Astrocyte (in vitro differentiated cells and primary cell): ENCODE data around the gene DNASE2B. TPM values are rescaled to one million over a fixed set of nuclear protein-coding genes. Genes with fewer than 3 reads are reported as not detected.

Experiments used
- DNase-seq: peaks from one replicate; pipeline ENCODE4 v3.0.0-alpha.2; 2010; ENCODE audit warnings: low read depth
- FAIRE-seq: peaks from 2 replicates; lab custom pipeline; 2011; peaks lifted over from hg19 to GRCh38; lab: Jason Lieb, UNC
- H2AFZ ChIP-seq: 2 replicates; pipeline ENCODE4 v1.6.0; 2012; ENCODE audit warnings: low read depth, low read length, inconsistent platforms
- H3K27ac ChIP-seq: 2 replicates; pipeline ENCODE4 v1.5.1; 2011; ENCODE audit warnings: low read depth, low read length, inconsistent platforms
- H3K27me3 ChIP-seq: 2 replicates; pipeline ENCODE4 v1.6.0; 2011; ENCODE audit warnings: low read length, inconsistent platforms; ENCODE audit not compliant: insufficient read depth
- H3K36me3 ChIP-seq: 2 replicates; pipeline ENCODE4 v1.5.1; 2011; ENCODE audit warnings: low read length, inconsistent platforms; ENCODE audit not compliant: insufficient read depth
- H3K4me1 ChIP-seq: 2 replicates; pipeline ENCODE4 v1.5.1; 2011; ENCODE audit warnings: low read length, inconsistent platforms; ENCODE audit not compliant: insufficient read depth
- H3K4me2 ChIP-seq: 2 replicates; pipeline ENCODE4 v1.6.0; 2012; ENCODE audit warnings: low read length, inconsistent platforms
- H3K4me3 ChIP-seq: 2 replicates; pipeline ENCODE4 v1.5.1; 2011; ENCODE audit warnings: low read depth, mild to moderate bottlenecking, low read length, inconsistent platforms; ENCODE audit not compliant: insufficient read depth
- H3K79me2 ChIP-seq: 2 replicates; pipeline ENCODE4 v1.6.0; 2012; ENCODE audit warnings: mild to moderate bottlenecking, low read length, inconsistent platforms; ENCODE audit not compliant: insufficient read depth
- H3K9ac ChIP-seq: 2 replicates; pipeline ENCODE4 v1.6.0; 2012; ENCODE audit warnings: mild to moderate bottlenecking, low read length, inconsistent platforms
- H3K9me3 ChIP-seq: 2 replicates; pipeline ENCODE4 v1.5.1; 2012; ENCODE audit warnings: low read depth, mild to moderate bottlenecking, low read length, inconsistent platforms; ENCODE audit not compliant: insufficient read depth
- H4K20me1 ChIP-seq: 2 replicates; pipeline ENCODE4 v1.6.0; 2012; ENCODE audit warnings: low read length, inconsistent platforms; ENCODE audit not compliant: insufficient read depth
- H3K27ac Mint-ChIP-seq: one replicate; pipeline ENCODE4 v1.8.0; 2021; ENCODE audit warnings: mild to moderate bottlenecking, mixed read lengths; ENCODE audit not compliant: unreplicated experiment
- H3K27me3 Mint-ChIP-seq: one replicate; pipeline ENCODE4 v1.8.0; 2021; ENCODE audit warnings: low read depth, mixed read lengths; ENCODE audit not compliant: unreplicated experiment
- H3K36me3 Mint-ChIP-seq: one replicate; pipeline ENCODE4 v1.8.0; 2021; ENCODE audit warnings: low read depth, mixed read lengths; ENCODE audit not compliant: unreplicated experiment
- H3K4me1 Mint-ChIP-seq: one replicate; pipeline ENCODE4 v1.8.0; 2021; ENCODE audit warnings: low read depth, mixed read lengths; ENCODE audit not compliant: unreplicated experiment
- H3K4me3 Mint-ChIP-seq: one replicate; pipeline ENCODE4 v1.8.0; 2021; ENCODE audit warnings: mild to moderate bottlenecking, moderate library complexity, mixed read lengths; ENCODE audit not compliant: unreplicated experiment
- H3K9me3 Mint-ChIP-seq: one replicate; pipeline ENCODE4 v1.8.0; 2021; ENCODE audit warnings: mild to moderate bottlenecking, mixed read lengths; ENCODE audit not compliant: unreplicated experiment
- CTCF ChIP-seq: IDR thresholded peaks from 2 replicates; pipeline ENCODE4 v1.5.1; 2011; ENCODE audit warnings: low read depth, mild to moderate bottlenecking, inconsistent platforms, low read length, moderate library complexity; ENCODE audit not compliant: insufficient read depth
- EZH2 ChIP-seq: IDR thresholded peaks from 2 replicates; pipeline ENCODE4 v1.6.1; 2012; ENCODE audit warnings: mild to moderate bottlenecking, low read length, inconsistent platforms; ENCODE audit not compliant: insufficient read depth
- total RNA-seq: library from RNA; stranded (reverse); gene quantifications from 2 replicates; pipeline ENCODE4 v1.2.1, GENCODE V29; 2021

Gene DNASE2B
- total RNA-seq, 1 donor from 2014 or later, result not detected

- Histone ChIP-seq H3K9ac (no peak overlapping the region), H3K27me3 (no peaks in the 10 kb centered on the region), H4K20me1 (no peaks in the 10 kb centered on the region), H3K79me2 (no peaks in the 10 kb centered on the region), H3K27ac (no peak overlapping the region), H3K4me3 (no peak overlapping the region), H3K9me3 (no peaks in the 10 kb centered on the region), H2AFZ (no peak overlapping the region), H3K4me2 (no peak overlapping the region), H3K4me1 (no peaks in the 10 kb centered on the region), H3K36me3 (no peaks in the 10 kb centered on the region)
- no peaks in the 10 kb centered on the region for H3K4me1 Mint-ChIP-seq
- DNase-seq (no peak), FAIRE-seq (no peak)
- H3K36me3 Mint-ChIP-seq, result no peaks in the 10 kb centered on the region
- no peak overlapping the region for H3K4me3 Mint-ChIP-seq
- H3K27ac Mint-ChIP-seq, result no peak overlapping the region
- TF ChIP-seq CTCF, result no peak
- TF ChIP-seq EZH2, result no peak
- peaks cover 2% of the 10 kb centered on the region for H3K9me3 Mint-ChIP-seq
- H3K27me3 Mint-ChIP-seq, result peaks cover 2% of the 10 kb centered on the region
Observed at GRCh38 chr1:84450910-84451309, 52.6 kb downstream of the DNASE2B start.

GRCh38 chr1:84452436-84452835, 54.2 kb downstream of the DNASE2B start:
- Histone ChIP-seq H3K79me2 (no peaks in the 10 kb centered on the region), H3K4me3 (no peak overlapping the region), H3K27me3 (peaks cover 3% of the 10 kb centered on the region), H3K9me3 (no peaks in the 10 kb centered on the region), H3K36me3 (no peaks in the 10 kb centered on the region), H3K4me2 (no peak overlapping the region), H2AFZ (no peak overlapping the region), H3K9ac (no peak overlapping the region), H3K4me1 (no peaks in the 10 kb centered on the region), H3K27ac (no peak overlapping the region), H4K20me1 (no peaks in the 10 kb centered on the region)
- Mint-ChIP-seq H3K4me1 (no peaks in the 10 kb centered on the region), H3K9me3 (no peaks in the 10 kb centered on the region), H3K27me3 (no peaks in the 10 kb centered on the region), H3K27ac (no peak overlapping the region), H3K36me3 (no peaks in the 10 kb centered on the region), H3K4me3 (no peak overlapping the region)
- DNase-seq (no peak), FAIRE-seq (no peak)
- TF ChIP-seq EZH2 (no peak), CTCF (no peak)

GRCh38 chr1:84462118-84462517, 63.8 kb downstream of the DNASE2B start:
- Mint-ChIP-seq H3K36me3 (no peaks in the 10 kb centered on the region), H3K9me3 (no peaks in the 10 kb centered on the region), H3K27ac (no peak overlapping the region), H3K27me3 (peaks cover 22% of the 10 kb centered on the region), H3K4me1 (no peaks in the 10 kb centered on the region), H3K4me3 (no peak overlapping the region)
- no peak overlapping the region for H3K4me2 ChIP-seq
- no peaks in the 10 kb centered on the region for H4K20me1 ChIP-seq
- no peak overlapping the region for H2AFZ ChIP-seq
- DNase-seq (no peak), FAIRE-seq (no peak)
- no peak overlapping the region for H3K9ac ChIP-seq
- TF ChIP-seq EZH2 (no peak), CTCF (no peak)
- no peaks in the 10 kb centered on the region for H3K9me3 ChIP-seq
- no peaks in the 10 kb centered on the region for H3K4me1 ChIP-seq
- no peaks in the 10 kb centered on the region for H3K36me3 ChIP-seq
- H3K4me3 ChIP-seq, result no peak overlapping the region
- H3K27ac ChIP-seq, result no peak overlapping the region
- H3K79me2 ChIP-seq, result no peaks in the 10 kb centered on the region
- peaks cover 6% of the 10 kb centered on the region for H3K27me3 ChIP-seq

Other genes with a start within 250 kb of the DNASE2B start
- 0.93 and 1.3 TPM in 2 replicates for gene SAMD13, start 96.8 kb upstream of the DNASE2B start, total RNA-seq
- gene RPF1, start 80.8 kb downstream of the DNASE2B start, total RNA-seq, result 26.3 and 30.1 TPM in 2 replicates
- gene SPATA1, start 107.9 kb downstream of the DNASE2B start, total RNA-seq, result 0.41 and 1.4 TPM in 2 replicates
- 178 and 185 TPM in 2 replicates for gene GNG5, start 108.1 kb downstream of the DNASE2B start, total RNA-seq
- gene CTBS, start 176.0 kb downstream of the DNASE2B start, total RNA-seq, result 16.9 and 18.6 TPM in 2 replicates